GM18873 (cell line): Measurements from ENCODE around the gene TTC22.

Experiments
- ATAC-seq: cut with Tn5 transposase; IDR thresholded peaks from one replicate; pipeline ENCODE4 v1.9.1; 2021; ENCODE audit warnings: mild to moderate bottlenecking, moderate library complexity, moderate number of reproducible peaks; ENCODE audit not compliant: unreplicated experiment, low FRiP score

The TTC22 gene

GRCh38 chr1:54800899-54801759, at the start of gene TTC22:
TTC22 (minus strand) TSS chr1:54801323; CDS start chr1:54801163, 160 bp downstream.
- peak; percentile 54 for ATAC-seq

GRCh38 chr1:54850737-54851136, 49.6 kb upstream of the TTC22 start:
- ATAC-seq = no peak

- no peak for ATAC-seq
These were observed 49.1 kb upstream of the TTC22 start for GRCh38 chr1:54850069-54850730.

- no peak for ATAC-seq
These were observed 48.3 kb upstream of the TTC22 start for GRCh38 chr1:54849219-54850068.

- ATAC-seq = no peak
These were observed 47.2 kb upstream of the TTC22 start for GRCh38 chr1:54848134-54848948.

GRCh38 chr1:54846716-54847284, 45.7 kb upstream of the TTC22 start:
- no peak for ATAC-seq

GRCh38 chr1:54846301-54846700, 45.2 kb upstream of the TTC22 start:
- ATAC-seq = no peak

GRCh38 chr1:54845772-54846171, 44.6 kb upstream of the TTC22 start:
- ATAC-seq = no peak

GRCh38 chr1:54844564-54844963, 43.4 kb upstream of the TTC22 start:
- no peak for ATAC-seq

- no peak for ATAC-seq
These were observed 42.3 kb upstream of the TTC22 start for GRCh38 chr1:54843449-54843848.

GRCh38 chr1:54842963-54843362, 41.8 kb upstream of the TTC22 start:
- no peak for ATAC-seq

GRCh38 chr1:54842206-54842915, 41.2 kb upstream of the TTC22 start:
- ATAC-seq = no peak

- no peak for ATAC-seq
These were observed 38.7 kb upstream of the TTC22 start for GRCh38 chr1:54839824-54840223.

- ATAC-seq = no peak
These were observed 37.5 kb upstream of the TTC22 start for GRCh38 chr1:54838565-54839180.

- no peak for ATAC-seq
These were observed 36.1 kb upstream of the TTC22 start for GRCh38 chr1:54837002-54837853.

- no peak for ATAC-seq
These were observed 35.5 kb upstream of the TTC22 start for GRCh38 chr1:54836594-54836993.

GRCh38 chr1:54835970-54836369, 34.8 kb upstream of the TTC22 start:
- no peak for ATAC-seq
